HCT116 (cell line): ENCODE measurements around the gene LRRC1. TPM values are rescaled to one million over a fixed set of nuclear protein-coding genes. Genes with fewer than 3 reads are reported as not detected.

ENCODE experiments used
- ATAC-seq: fragments of 200-7000 bp; cut with Tn5 transposase; 2 replicates; pipeline ENCODE4 v1.9.1; 2020; ENCODE audit warnings: mild to moderate bottlenecking, moderate library complexity
- BruUV-seq: library from RNA; stranded (reverse); fragments of 400-500 nt; replicated peaks from 2 replicates; lab custom pipeline; 2021; lab: Mats Ljungman, UMichigan
- CTCF ChIA-PET: fragments of 300-600 bp; sonication (Branson Sonifier 250); formaldehyde crosslinking; loops from one replicate; lab custom pipeline; 2021; ENCODE audit warnings: antibody characterized with exemption; lab: Charles Lee
- POLR2A ChIA-PET: fragments of 300-600, 350-600 bp; sonication (Branson Sonifier 250); formaldehyde crosslinking; loops from one replicate; lab custom pipeline; 2021; ENCODE audit warnings: antibody characterized with exemption; lab: Charles Lee
- RAD21 ChIA-PET, 2 experiments: fragments of 300-600 bp; sonication (Branson Sonifier 250); formaldehyde crosslinking; loops; one replicate each; lab custom pipeline; 2023; ENCODE audit warnings: low total read pairs in 2 of 2; ENCODE audit not compliant: uncharacterized antibody in 2 of 2, unreplicated experiment in 2 of 2, low non-redundant PET in 1 of 2; lab: Charles Lee
- DNase-seq: peaks from one replicate; pipeline ENCODE4 v3.0.0-alpha.2; 2010; ENCODE audit warnings: low read depth, low spot score
- H2AFZ ChIP-seq: fragments of 200-600 bp; shearing (Covaris generic), sonication (generic); 2 replicates; pipeline ENCODE4 v1.6.1; 2017; ENCODE audit warnings: low read depth, mixed run types, mixed read lengths, antibody characterized with exemption, low read length; ENCODE audit not compliant: poor library complexity, severe bottlenecking
- H3K27ac ChIP-seq: 2 replicates; pipeline ENCODE4 v1.5.1; 2012; ENCODE audit warnings: low read depth, low read length
- H3K27me3 ChIP-seq: fragments of 200-600 bp; sonication (generic); 2 replicates; pipeline ENCODE4 v1.6.1; 2016; ENCODE audit warnings: mixed run types, low read length, mixed read lengths; ENCODE audit not compliant: insufficient read depth
- H3K36me3 ChIP-seq, 2 experiments: fragments of 200-500 bp in 1 of 2; fragments of 200-600 bp in 1 of 2; sonication (Bioruptor generic) in 1 of 2; sonication (generic) in 1 of 2; 2 replicates each; pipeline versions ENCODE4 v1.5.1 to v1.6.1; 2014 to 2016; ENCODE audit warnings: low read length in 2 of 2, inconsistent platforms in 1 of 2, mixed read lengths in 1 of 2, mixed run types in 1 of 2; ENCODE audit not compliant: insufficient read depth in 2 of 2, control insufficient read depth in 1 of 2
- H3K4me1 ChIP-seq, 2 experiments: fragments of 200-600 bp in 1 of 2; sonication (generic) in 1 of 2; 2 replicates each; pipeline versions ENCODE4 v1.5.1 to v1.6.1; 2012 to 2017; ENCODE audit warnings: low read length in 2 of 2, inconsistent platforms in 1 of 2, mild to moderate bottlenecking in 1 of 2, mixed read lengths in 1 of 2, mixed run types in 1 of 2, moderate library complexity in 1 of 2; ENCODE audit not compliant: insufficient read depth in 2 of 2, control insufficient read depth in 1 of 2
- H3K4me2 ChIP-seq: fragments of 200-600 bp; sonication (generic); 2 replicates; pipeline ENCODE4 v1.6.1; 2017; ENCODE audit warnings: mixed run types, low read length, mixed read lengths
- H3K4me3 ChIP-seq, 2 experiments: fragments of 200-600 bp in 1 of 2; sonication (generic) in 1 of 2; replicated peaks in 1 of 2; 2 replicates each; pipeline ENCODE4 v1.5.1; 2011 to 2016; ENCODE audit warnings: low read length in 2 of 2, control low read depth in 1 of 2, low read depth in 1 of 2, mild to moderate bottlenecking in 1 of 2, mixed read lengths in 1 of 2, mixed run types in 1 of 2
- H3K79me2 ChIP-seq: fragments of 200-600 bp; sonication (generic); 2 replicates; pipeline ENCODE4 v1.6.1; 2017; ENCODE audit warnings: mild to moderate bottlenecking, mixed run types, low read length, moderate library complexity, mixed read lengths; ENCODE audit not compliant: insufficient read depth
- H3K9ac ChIP-seq: fragments of 200-600 bp; sonication (generic); 2 replicates; pipeline ENCODE4 v1.6.1; 2016; ENCODE audit warnings: low read length, mixed read lengths
- H3K9me2 ChIP-seq: fragments of 200-600 bp; sonication (generic), shearing (Covaris generic); 2 replicates; pipeline ENCODE4 v1.6.1; 2017; ENCODE audit warnings: mixed run types, mild to moderate bottlenecking, moderate library complexity; ENCODE audit not compliant: insufficient read depth
- H3K9me3 ChIP-seq, 2 experiments: fragments of 200-500 bp in 1 of 2; fragments of 200-600 bp in 1 of 2; sonication (Bioruptor generic) in 1 of 2; sonication (generic) in 1 of 2; 2 replicates each; pipeline ENCODE4 v1.6.1; 2014 to 2017; ENCODE audit warnings: low read length in 2 of 2, mixed read lengths in 2 of 2, inconsistent platforms in 1 of 2, low read depth in 1 of 2, mild to moderate bottlenecking in 1 of 2, mixed run types in 1 of 2, moderate library complexity in 1 of 2; ENCODE audit not compliant: control insufficient read depth in 1 of 2, insufficient read depth in 1 of 2
- H4K20me1 ChIP-seq: fragments of 200-600 bp; sonication (generic), shearing (Covaris generic); 2 replicates; pipeline ENCODE4 v1.6.1; 2017; ENCODE audit warnings: mixed run types, mild to moderate bottlenecking, moderate library complexity; ENCODE audit not compliant: insufficient read depth
- ATF3 ChIP-seq: IDR thresholded peaks from 2 replicates; pipeline ENCODE4 v1.6.1; 2012
- CEBPB ChIP-seq: IDR thresholded peaks from 2 replicates; pipeline ENCODE4 v1.6.1; 2012; ENCODE audit warnings: low read depth
- CTCF ChIP-seq, 3 experiments: fragments of 200-600 bp in 1 of 3; sonication (generic) in 1 of 3; IDR thresholded peaks in 2 of 3; conservative IDR thresholded peaks in 1 of 3; 2 replicates each; pipeline ENCODE4 v1.5.1; 2012 to 2017; ENCODE audit warnings: low read depth in 2 of 3, low read length in 2 of 3, antibody characterized with exemption in 1 of 3, borderline replicate concordance in 1 of 3, control low read depth in 1 of 3, mild to moderate bottlenecking in 1 of 3, mixed read lengths in 1 of 3, mixed run types in 1 of 3, moderate library complexity in 1 of 3; ENCODE audit not compliant: insufficient read depth in 1 of 3
- EGR1 ChIP-seq: IDR thresholded peaks from 2 replicates; pipeline ENCODE4 v1.6.1; 2012; ENCODE audit warnings: low read depth
- ELF1 ChIP-seq: IDR thresholded peaks from 2 replicates; pipeline ENCODE4 v1.6.1; 2012; ENCODE audit warnings: low read depth, borderline replicate concordance
- MAX ChIP-seq: IDR thresholded peaks from 2 replicates; pipeline ENCODE4 v1.6.1; 2012
- SRF ChIP-seq: IDR thresholded peaks from 2 replicates; pipeline ENCODE4 v1.6.1; 2012; ENCODE audit warnings: low read depth
- ZBTB33 ChIP-seq: IDR thresholded peaks from 2 replicates; pipeline ENCODE4 v1.6.1; 2011; ENCODE audit warnings: mild to moderate bottlenecking, low read length, moderate library complexity; ENCODE audit not compliant: insufficient replicate concordance; ENCODE audit errors: extremely low read depth
- ZFX ChIP-seq: fragments of 450-650 bp; IDR thresholded peaks from 2 replicates; pipeline ENCODE4 v1.6.1; 2017
- intact Hi-C: fragments of 100-400 bp; cut with micrococcal nuclease; formaldehyde crosslinking; loops from 2 replicates; pipeline ENCODE4 v1.10.0; 2022
- total RNA-seq: library from RNA; stranded (reverse); gene quantifications from one replicate; pipeline ENCODE4 v1.2.1, GENCODE V29; 2021; ENCODE audit not compliant: unreplicated experiment

Gene LRRC1
- total RNA-seq, 1 experiment from 2014 or later, result 19.8 TPM

- no TSS peak for BruUV-seq
Measured at GRCh38 chr6:53930330-53930729, 135.5 kb downstream of the LRRC1 start.

More at GRCh38 chr6:53930330-53930729, 135.5 kb downstream of the LRRC1 start:
- ChIA-PET POLR2A (no interaction called here), RAD21 (no interaction called here), CTCF (no interaction called here)
- H3K9me3 ChIP-seq, result no peaks in the 10 kb centered on the region
- H3K9me2 ChIP-seq, result no peaks in the 10 kb centered on the region
- no peak overlapping the region for H3K4me2 ChIP-seq
- no peaks in the 10 kb centered on the region for H3K79me2 ChIP-seq
- TF ChIP-seq MAX (no peak), SRF (no peak), CEBPB (no peak), ATF3 (no peak), ZBTB33 (no peak), ZFX (no peak), ELF1 (no peak), EGR1 (no peak), CTCF (IDR thresholded peaks at IDR 0.05 in 2 of 3, conservative IDR thresholded peaks at IDR 0.05 in 1 of 3; ENCODE audit: borderline replicate concordance in 1 of 3, insufficient read depth in 1 of 3, low read depth in 2 of 3, low read length in 2 of 3) (no peak)
- peak overlapping the region; percentile 68 for H3K27ac ChIP-seq
- H3K4me3 ChIP-seq, result no peak overlapping the region
- no peaks in the 10 kb centered on the region for H3K36me3 ChIP-seq
- intact Hi-C loops, result no loop called here
- H3K4me1 ChIP-seq, result peaks cover 50 to 52% of the 10 kb centered on the region in 2 experiments
- ATAC-seq (no peak), DNase-seq (no peak)
- no peaks in the 10 kb centered on the region for H4K20me1 ChIP-seq
- no peak overlapping the region for H3K9ac ChIP-seq
- no peak overlapping the region for H2AFZ ChIP-seq
- H3K27me3 ChIP-seq, result no peaks in the 10 kb centered on the region
